ENCODE results near the gene RALGAPA1. TPM values are rescaled to one million over a fixed set of nuclear protein-coding genes. Genes with fewer than 3 reads are reported as not detected.

The RALGAPA1 gene
- total RNA-seq, 2 experiments from 2014 or later: 27.6 to 36.5 TPM

GRCh38 chr14:35504260-35504659, 304.8 kb downstream of the RALGAPA1 start:
- POLR2A ChIA-PET: interaction anchor here (1.2 kb wide), 1 partner anchor 10 kb away, joined by 3 read pairs; no protein-coding TSS in a partner anchor
- Histone ChIP-seq H3K79me2 (ENCODE audit: insufficient read depth, low read depth, low read length) (no peaks in the 10 kb centered on the region), H3K9me2 (ENCODE audit: insufficient read depth, low read length) (no peaks in the 10 kb centered on the region), H3K36me3 (ENCODE audit: insufficient read depth, low read length) (no peaks in the 10 kb centered on the region), H3K27ac (ENCODE audit: low read depth, low read length, poor library complexity, severe bottlenecking) (no peak overlapping the region), H3K4me3 (ENCODE audit: low read depth, low read length, poor library complexity, severe bottlenecking) (no peak overlapping the region), H3K4me2 (ENCODE audit: low read length) (no peak overlapping the region), H4K20me1 (ENCODE audit: insufficient read depth, low read length) (no peaks in the 10 kb centered on the region), H3K9me3 (ENCODE audit: low read length) (no peaks in the 10 kb centered on the region), H3K4me1 (ENCODE audit: insufficient read depth, low read length, poor library complexity, severe bottlenecking) (no peaks in the 10 kb centered on the region), H2AFZ (ENCODE audit: low read length) (no peak overlapping the region)
- TF ChIP-seq CTCF (conservative IDR thresholded peaks at IDR 0.05; ENCODE audit: low read length) (no peak), EZH2phosphoT487 (IDR thresholded peaks at IDR 0.05; ENCODE audit: borderline replicate concordance, low read depth, low read length) (no peak)
- intact Hi-C loops (cut with micrococcal nuclease; ENCODE audit: unreplicated experiment): no loop called here
- no TSS peak for BruUV-seq (replicated peaks)
- DNase-seq (ENCODE audit: low spot score): no peak
- CTCF ChIA-PET (ENCODE audit: unreplicated experiment): no interaction called here

GRCh38 chr14:35503646-35504045, 305.4 kb downstream of the RALGAPA1 start:
- H3K79me2 ChIP-seq (ENCODE audit: insufficient read depth, low read depth, low read length): no peaks in the 10 kb centered on the region
- H3K4me3 ChIP-seq (ENCODE audit: low read depth, low read length, poor library complexity, severe bottlenecking): no peak overlapping the region
- TF ChIP-seq CTCF (conservative IDR thresholded peaks at IDR 0.05; ENCODE audit: low read length): no peak
- no peak for TF ChIP-seq EZH2phosphoT487 (IDR thresholded peaks at IDR 0.05; ENCODE audit: borderline replicate concordance, low read depth, low read length)
- no peak overlapping the region for H3K27ac ChIP-seq (ENCODE audit: low read depth, low read length, poor library complexity, severe bottlenecking)
- no peaks in the 10 kb centered on the region for H4K20me1 ChIP-seq (ENCODE audit: insufficient read depth, low read length)
- H3K9me3 ChIP-seq (ENCODE audit: low read length): no peaks in the 10 kb centered on the region
- H3K4me2 ChIP-seq (ENCODE audit: low read length): no peak overlapping the region
- intact Hi-C loops (cut with micrococcal nuclease; ENCODE audit: unreplicated experiment): no loop called here
- no peaks in the 10 kb centered on the region for H3K4me1 ChIP-seq (ENCODE audit: insufficient read depth, low read length, poor library complexity, severe bottlenecking)
- H3K9me2 ChIP-seq (ENCODE audit: insufficient read depth, low read length): no peaks in the 10 kb centered on the region
- no peaks in the 10 kb centered on the region for H3K36me3 ChIP-seq (ENCODE audit: insufficient read depth, low read length)
- BruUV-seq (replicated peaks): no TSS peak
- ChIA-PET CTCF (ENCODE audit: unreplicated experiment) (no interaction called here), POLR2A (no interaction called here)
- H2AFZ ChIP-seq (ENCODE audit: low read length): no peak overlapping the region
- no peak for DNase-seq (ENCODE audit: low spot score)

DNA sequence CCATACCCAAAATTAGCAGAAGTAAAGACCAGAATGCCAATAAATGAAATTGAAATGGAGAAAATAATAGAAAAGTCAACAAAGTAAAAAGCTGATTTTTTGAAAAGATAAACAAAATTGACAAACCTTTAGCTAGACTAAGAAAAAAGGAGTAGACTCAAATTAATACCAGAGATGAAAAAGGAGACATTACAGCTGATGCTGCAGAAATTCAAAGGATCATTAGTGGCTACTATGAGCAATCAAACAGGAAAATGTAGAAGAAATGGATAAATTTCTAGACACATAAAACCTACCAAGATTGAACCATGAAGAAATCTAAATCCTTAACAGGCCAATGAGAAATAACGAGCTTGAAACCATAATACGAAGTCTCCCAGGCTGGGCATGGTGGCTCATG, 309.9 kb downstream of the RALGAPA1 start:
- ChIA-PET POLR2A (interaction anchor here (0.7 to 0.8 kb wide), 3 partner anchors 16 to 175 kb away, joined by 3 read pairs; no protein-coding TSS in a partner anchor), CTCF (ENCODE audit: unreplicated experiment) (no interaction called here)
- Histone ChIP-seq H3K36me3 (ENCODE audit: insufficient read depth, low read length) (no peaks in the 10 kb centered on the region), H4K20me1 (ENCODE audit: insufficient read depth, low read length) (no peaks in the 10 kb centered on the region), H2AFZ (ENCODE audit: low read length) (no peak overlapping the region), H3K4me1 (ENCODE audit: insufficient read depth, low read length, poor library complexity, severe bottlenecking) (no peaks in the 10 kb centered on the region), H3K4me2 (ENCODE audit: low read length) (no peak overlapping the region), H3K9me2 (ENCODE audit: insufficient read depth, low read length) (no peaks in the 10 kb centered on the region), H3K79me2 (ENCODE audit: insufficient read depth, low read depth, low read length) (no peaks in the 10 kb centered on the region), H3K27ac (ENCODE audit: low read depth, low read length, poor library complexity, severe bottlenecking) (no peak overlapping the region), H3K9me3 (ENCODE audit: low read length) (no peaks in the 10 kb centered on the region), H3K4me3 (ENCODE audit: low read depth, low read length, poor library complexity, severe bottlenecking) (no peak overlapping the region)
- no peak for DNase-seq (ENCODE audit: low spot score)
- intact Hi-C loops (cut with micrococcal nuclease; ENCODE audit: unreplicated experiment): no loop called here
- TF ChIP-seq CTCF (conservative IDR thresholded peaks at IDR 0.05; ENCODE audit: low read length) (no peak), EZH2phosphoT487 (IDR thresholded peaks at IDR 0.05; ENCODE audit: borderline replicate concordance, low read depth, low read length) (no peak)
- BruUV-seq (replicated peaks): no TSS peak
